ENCODE measurements around the gene PRKCH. TPM values are rescaled to one million over a fixed set of nuclear protein-coding genes. Genes with fewer than 3 reads are reported as not detected.

PRKCH gene
- polyA plus RNA-seq, 3 donors = 3.6 to 6.2 (median 5.4) TPM

GRCh38 chr14:61362072-61362750 lies 40.8 kb downstream of the PRKCH start:
- no peak overlapping the region for H3K4me3 Mint-ChIP-seq
- Histone ChIP-seq H3K27ac (ENCODE audit: low read depth in 1 of 2, low read length in 2 of 2) (no peak overlapping the region), H3K36me3 (replicated peaks in 1 of 2; ENCODE audit: control insufficient read depth in 1 of 2, insufficient read depth in 2 of 2, low read length in 2 of 2) (no peaks in the 10 kb centered on the region), H3K9ac (ENCODE audit: insufficient read depth, low read length, poor library complexity, severe bottlenecking) (no peak overlapping the region), H2AFZ (ENCODE audit: insufficient read depth, low read depth, low read length, poor library complexity, severe bottlenecking) (no peak overlapping the region), H4K20me1 (ENCODE audit: insufficient read depth, low read length) (no peaks in the 10 kb centered on the region), H3K9me3 (replicated peaks in 1 of 2; ENCODE audit: control insufficient read depth in 1 of 2, insufficient read depth in 1 of 2, low read length in 2 of 2) (no peaks in the 10 kb centered on the region), H3K4me2 (replicated peaks; ENCODE audit: extremely low read depth, low read length, poor library complexity, severe bottlenecking) (no peak overlapping the region), H3K4me1 (ENCODE audit: control insufficient read depth in 1 of 2, insufficient read depth in 2 of 2, low read length in 2 of 2) (peaks cover 22 to 24% of the 10 kb centered on the region in 2 donors), H3K4me3 (replicated peaks in 1 of 3; ENCODE audit: low read depth in 2 of 3, low read length in 3 of 3) (no peak overlapping the region), H3K27me3 (ENCODE audit: control insufficient read depth in 2 of 2, insufficient read depth in 2 of 2, low read length in 2 of 2) (no peaks in the 10 kb centered on the region), H3K79me2 (ENCODE audit: insufficient read depth, low read length) (peaks cover 11% of the 10 kb centered on the region)
- no peaks in the 10 kb centered on the region for H3K27me3 Mint-ChIP-seq (ENCODE audit: low read depth in 3 of 3)
- TF ChIP-seq, protein P1, sequence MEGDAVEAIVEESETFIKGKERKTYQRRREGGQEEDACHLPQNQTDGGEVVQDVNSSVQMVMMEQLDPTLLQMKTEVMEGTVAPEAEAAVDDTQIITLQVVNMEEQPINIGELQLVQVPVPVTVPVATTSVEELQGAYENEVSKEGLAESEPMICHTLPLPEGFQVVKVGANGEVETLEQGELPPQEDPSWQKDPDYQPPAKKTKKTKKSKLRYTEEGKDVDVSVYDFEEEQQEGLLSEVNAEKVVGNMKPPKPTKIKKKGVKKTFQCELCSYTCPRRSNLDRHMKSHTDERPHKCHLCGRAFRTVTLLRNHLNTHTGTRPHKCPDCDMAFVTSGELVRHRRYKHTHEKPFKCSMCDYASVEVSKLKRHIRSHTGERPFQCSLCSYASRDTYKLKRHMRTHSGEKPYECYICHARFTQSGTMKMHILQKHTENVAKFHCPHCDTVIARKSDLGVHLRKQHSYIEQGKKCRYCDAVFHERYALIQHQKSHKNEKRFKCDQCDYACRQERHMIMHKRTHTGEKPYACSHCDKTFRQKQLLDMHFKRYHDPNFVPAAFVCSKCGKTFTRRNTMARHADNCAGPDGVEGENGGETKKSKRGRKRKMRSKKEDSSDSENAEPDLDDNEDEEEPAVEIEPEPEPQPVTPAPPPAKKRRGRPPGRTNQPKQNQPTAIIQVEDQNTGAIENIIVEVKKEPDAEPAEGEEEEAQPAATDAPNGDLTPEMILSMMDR (IDR thresholded peaks at IDR 0.05) = no peak
- peaks cover 18% of the 10 kb centered on the region for H3K4me1 Mint-ChIP-seq
- intact Hi-C loops (cut with micrococcal nuclease) = no loop called here
- no peak overlapping the region for H3K27ac Mint-ChIP-seq
- WGBS (ENCODE audit: insufficient coverage) = 93% methylated on average over 4 of the region's 5 CpGs
- no peaks in the 10 kb centered on the region for H3K9me3 Mint-ChIP-seq
- peaks cover 4 to 14% of the 10 kb centered on the region in 2 donors for H3K36me3 Mint-ChIP-seq
- DNase-seq = no peak

- H3K36me3 Mint-ChIP-seq = peaks cover 0 to 9% of the 10 kb centered on the region in 2 donors
- no peak for DNase-seq
- no peak overlapping the region for H3K27ac Mint-ChIP-seq
- no peaks in the 10 kb centered on the region for H3K9me3 Mint-ChIP-seq
- no peak overlapping the region for H3K9ac ChIP-seq (ENCODE audit: insufficient read depth, low read length, poor library complexity, severe bottlenecking)
- intact Hi-C loops (cut with micrococcal nuclease) = no loop called here
- H4K20me1 ChIP-seq (ENCODE audit: insufficient read depth, low read length) = no peaks in the 10 kb centered on the region
- H3K27me3 Mint-ChIP-seq (ENCODE audit: low read depth in 3 of 3) = no peaks in the 10 kb centered on the region
- H3K4me1 ChIP-seq (ENCODE audit: control insufficient read depth in 1 of 2, insufficient read depth in 2 of 2, low read length in 2 of 2) = peaks cover 27 to 32% of the 10 kb centered on the region in 2 donors
- no peaks in the 10 kb centered on the region for H3K9me3 ChIP-seq (replicated peaks in 1 of 2; ENCODE audit: control insufficient read depth in 1 of 2, insufficient read depth in 1 of 2, low read length in 2 of 2)
- no CpG with 5 or more reads among the region's 2 CpGs for WGBS (ENCODE audit: insufficient coverage)
- no peak overlapping the region for H3K4me3 ChIP-seq (replicated peaks in 1 of 3; ENCODE audit: low read depth in 2 of 3, low read length in 3 of 3)
- H3K4me1 Mint-ChIP-seq = peaks cover 24% of the 10 kb centered on the region
- TF ChIP-seq, protein P1 (IDR thresholded peaks at IDR 0.05) = no peak
- H3K27ac ChIP-seq (ENCODE audit: low read depth in 1 of 2, low read length in 2 of 2) = no peak overlapping the region
- H2AFZ ChIP-seq (ENCODE audit: insufficient read depth, low read depth, low read length, poor library complexity, severe bottlenecking) = no peak overlapping the region
- no peak overlapping the region for H3K4me2 ChIP-seq (replicated peaks; ENCODE audit: extremely low read depth, low read length, poor library complexity, severe bottlenecking)
- H3K27me3 ChIP-seq (ENCODE audit: control insufficient read depth in 2 of 2, insufficient read depth in 2 of 2, low read length in 2 of 2) = no peaks in the 10 kb centered on the region
- no peak overlapping the region for H3K4me3 Mint-ChIP-seq
- no peaks in the 10 kb centered on the region for H3K36me3 ChIP-seq (replicated peaks in 1 of 2; ENCODE audit: control insufficient read depth in 1 of 2, insufficient read depth in 2 of 2, low read length in 2 of 2)
- H3K79me2 ChIP-seq (ENCODE audit: insufficient read depth, low read length) = peaks cover 11% of the 10 kb centered on the region
Measured at GRCh38 chr14:61364243-61364642, 42.9 kb downstream of the PRKCH start.

Measured in CD14-positive monocyte (primary cell).